Endometrium (tissue), 2 donors: ENCODE results near the gene SRPK3.

Source experiments
- FAIRE-seq: peaks from 2 replicates; lab custom pipeline; 2012; peaks lifted over from hg19 to GRCh38; lab: Jason Lieb, UNC
- donor health status: control.
- donor health status: control.

Gene SRPK3

GRCh38 chrX:153784325-153784967 is 3.6 kb downstream of the SRPK3 start:
- no peak for FAIRE-seq

GRCh38 chrX:153786669-153787068 is 5.8 kb downstream of the SRPK3 start:
- no peak for FAIRE-seq

- FAIRE-seq = no peak
These were observed 8.8 kb downstream of the SRPK3 start for GRCh38 chrX:153789654-153790053.

GRCh38 chrX:153791104-153791852 is 10.4 kb downstream of the SRPK3 start:
- no peak for FAIRE-seq

GRCh38 chrX:153792368-153792767 is 11.5 kb downstream of the SRPK3 start:
- FAIRE-seq = no peak

- FAIRE-seq = no peak
These were observed 12.4 kb downstream of the SRPK3 start for GRCh38 chrX:153793291-153793690.

GRCh38 chrX:153794018-153794896 is 13.4 kb downstream of the SRPK3 start, which contains the start of the genes IDH3G and SSR4:
IDH3G (minus strand) TSS chrX:153794375; CDS start chrX:153794326, 49 bp downstream.
SSR4 (plus strand) TSS chrX:153794668; CDS start chrX:153794688, 20 bp downstream.
- peak; percentile 58 for FAIRE-seq

- no peak for FAIRE-seq
These were observed 14.3 kb downstream of the SRPK3 start for GRCh38 chrX:153794897-153795816.

GRCh38 chrX:153797415-153798015 is 16.7 kb downstream of the SRPK3 start:
- FAIRE-seq = no peak

- no peak for FAIRE-seq
These were observed 18.5 kb downstream of the SRPK3 start for GRCh38 chrX:153799326-153799725.

GRCh38 chrX:153800177-153800722 is 19.4 kb downstream of the SRPK3 start:
- no peak for FAIRE-seq

- FAIRE-seq = no peak
These were observed 19.9 kb downstream of the SRPK3 start for GRCh38 chrX:153800746-153801145.

- FAIRE-seq = no peak
These were observed 20.8 kb downstream of the SRPK3 start for GRCh38 chrX:153801669-153802068.

- FAIRE-seq = no peak
These were observed 21.7 kb downstream of the SRPK3 start for GRCh38 chrX:153802513-153803045.

- no peak for FAIRE-seq
These were observed 22.6 kb downstream of the SRPK3 start for GRCh38 chrX:153803211-153804099.

- no peak for FAIRE-seq
These were observed 23.3 kb downstream of the SRPK3 start for GRCh38 chrX:153804100-153804595.

GRCh38 chrX:153804621-153805020 is 23.8 kb downstream of the SRPK3 start:
- FAIRE-seq = no peak

- no peak for FAIRE-seq
These were observed 24.6 kb downstream of the SRPK3 start for GRCh38 chrX:153805436-153805835.

GRCh38 chrX:153806999-153807575 is 26.2 kb downstream of the SRPK3 start:
- FAIRE-seq = no peak
